GM23248 (cell line): ENCODE data around the gene RUSC2. TPM values are rescaled to one million over a fixed set of nuclear protein-coding genes. Genes with fewer than 3 reads are reported as not detected.

Experiments used
- DNase-seq: peaks from one replicate; pipeline ENCODE4 v3.0.0-alpha.2; 2015
- H2AFZ ChIP-seq: fragments of 200-600 bp; sonication (generic); 2 replicates; pipeline ENCODE4 v1.6.1; 2016; ENCODE audit warnings: antibody characterized with exemption
- H3F3A ChIP-seq: fragments of 200-600 bp; sonication (generic); 2 replicates; pipeline ENCODE4 v1.6.1; 2016; ENCODE audit warnings: mild to moderate bottlenecking, antibody characterized with exemption, mixed run types; ENCODE audit not compliant: insufficient read depth
- H3K27ac ChIP-seq: fragments of 200-600 bp; sonication (generic); 2 replicates; pipeline ENCODE4 v1.5.1; 2016; ENCODE audit warnings: mild to moderate bottlenecking
- H3K27me3 ChIP-seq: fragments of 200-600 bp; sonication (generic); replicated peaks from 2 replicates; pipeline ENCODE4 v1.6.1; 2016; ENCODE audit warnings: mild to moderate bottlenecking; ENCODE audit not compliant: insufficient read depth
- H3K36me3 ChIP-seq: fragments of 200-600 bp; sonication (generic); 2 replicates; pipeline ENCODE4 v1.6.1; 2016; ENCODE audit warnings: low read depth, mild to moderate bottlenecking
- H3K4me1 ChIP-seq: fragments of 200-600 bp; sonication (generic); 2 replicates; pipeline ENCODE4 v1.6.1; 2016; ENCODE audit warnings: mild to moderate bottlenecking; ENCODE audit not compliant: insufficient read depth
- H3K4me2 ChIP-seq: fragments of 200-600 bp; sonication (generic); one replicate; pipeline ENCODE4 v1.6.1; 2016; ENCODE audit warnings: mild to moderate bottlenecking; ENCODE audit not compliant: unreplicated experiment
- H3K4me3 ChIP-seq: fragments of 200-600 bp; sonication (generic); 2 replicates; pipeline ENCODE4 v1.5.1; 2016; ENCODE audit warnings: mild to moderate bottlenecking
- H3K79me2 ChIP-seq: fragments of 200-600 bp; sonication (generic); 2 replicates; pipeline ENCODE4 v1.6.1; 2016; ENCODE audit warnings: mild to moderate bottlenecking; ENCODE audit not compliant: insufficient read depth
- H3K9ac ChIP-seq: fragments of 200-600 bp; sonication (generic); 2 replicates; pipeline ENCODE4 v1.6.1; 2016; ENCODE audit warnings: mild to moderate bottlenecking
- H3K9me2 ChIP-seq: fragments of 200-600 bp; sonication (generic); 2 replicates; pipeline ENCODE4 v1.6.1; 2016; ENCODE audit warnings: mixed run types, mild to moderate bottlenecking, moderate library complexity; ENCODE audit not compliant: insufficient read depth
- H3K9me3 ChIP-seq: fragments of 200-600 bp; sonication (generic); one replicate; pipeline ENCODE4 v1.6.1; 2017; ENCODE audit warnings: low read depth
- H4K20me1 ChIP-seq: fragments of 200-600 bp; sonication (generic); 2 replicates; pipeline ENCODE4 v1.6.0; 2016; ENCODE audit not compliant: insufficient read depth
- EZH2 ChIP-seq: fragments of 200-600 bp; sonication (generic); IDR thresholded peaks from 2 replicates; pipeline ENCODE4 v1.6.1; 2018; ENCODE audit warnings: antibody characterized with exemption, mild to moderate bottlenecking; ENCODE audit not compliant: insufficient read depth, poor library complexity, severe bottlenecking
- EZH2phosphoT487 ChIP-seq: fragments of 200-600 bp; sonication (generic); IDR thresholded peaks from 2 replicates; pipeline ENCODE4 v1.6.1; 2018; ENCODE audit warnings: antibody characterized with exemption, moderate library complexity, mild to moderate bottlenecking, low read depth; ENCODE audit not compliant: insufficient read depth
- WGBS, 2 experiments: methylation state at CpG; one replicate each; pipeline ENCODE4 v1.1.6; 2015 to 2017; ENCODE audit warnings: low lambda C conversion rate in 2 of 2, low coverage in 1 of 2; ENCODE audit errors: missing lambda C conversion rate in 2 of 2; 5-methylcytosine and 5-hydroxymethylcytosine counted together
- in situ Hi-C: fragments of 300-500 bp; cut with MboI; formaldehyde crosslinking; loops from 2 replicates; pipeline ENCODE4 v1.15.0; 2020
- polyA plus RNA-seq: library from polyadenylated mRNA; unstranded; fragments of >200 nt; fragmentation: Nextera tagmentation; extraction: Ambion mirVana; gene quantifications from 2 replicates; pipeline ENCODE4 v1.2.1, GENCODE V29; 2016
- total RNA-seq: library from RNA; depleted of rRNA; stranded (reverse); fragments of >200 nt; shearing (Covaris generic); gene quantifications from 2 replicates; pipeline ENCODE4 v1.2.3, GENCODE V29; 2014

RUSC2 gene
- total and polyA plus RNA-seq, 2 experiments from 2014 or later: 31.7 to 74.0 TPM

GRCh38 chr9:35516479-35516878, 26.6 kb downstream of the RUSC2 start:
- peak; percentile 87 for DNase-seq
- Histone ChIP-seq H3K79me2 (peaks cover 77% of the 10 kb centered on the region), H2AFZ (no peak overlapping the region), H3K9me3 (no peaks in the 10 kb centered on the region), H3K36me3 (no peaks in the 10 kb centered on the region), H3K27me3 (no peaks in the 10 kb centered on the region), H3K27ac (peak overlapping the region; percentile 98), H3F3A (peaks cover 96% of the 10 kb centered on the region), H3K4me1 (peaks cover 98% of the 10 kb centered on the region), H4K20me1 (no peaks in the 10 kb centered on the region), H3K9me2 (no peaks in the 10 kb centered on the region), H3K9ac (peak overlapping the region; percentile 73), H3K4me3 (peak overlapping the region; percentile 50), H3K4me2 (peak overlapping the region; percentile 82)
- TF ChIP-seq EZH2phosphoT487 (no peak), EZH2 (no peak)
- in situ Hi-C loops: no loop called here
- WGBS, 2 experiments: 0 to 8% methylated on average over 1 of the region's 1 CpG

GRCh38 chr9:35517131-35517530, 27.2 kb downstream of the RUSC2 start:
- Histone ChIP-seq H3K9me3 (no peaks in the 10 kb centered on the region), H3F3A (peaks cover 96% of the 10 kb centered on the region), H3K27ac (peak overlapping the region; percentile 98), H3K9ac (peak overlapping the region; percentile 73), H4K20me1 (no peaks in the 10 kb centered on the region), H3K36me3 (no peaks in the 10 kb centered on the region), H3K4me3 (peak overlapping the region; percentile 50), H3K9me2 (no peaks in the 10 kb centered on the region), H2AFZ (no peak overlapping the region), H3K27me3 (no peaks in the 10 kb centered on the region), H3K4me2 (peak overlapping the region; percentile 82), H3K79me2 (peaks cover 78% of the 10 kb centered on the region), H3K4me1 (peaks cover 98% of the 10 kb centered on the region)
- peak; percentile 47 for DNase-seq
- in situ Hi-C loops: no loop called here
- TF ChIP-seq EZH2 (no peak), EZH2phosphoT487 (no peak)
- 0 to 1% methylated on average over 3 of the region's 3 CpGs for WGBS, 2 experiments

- in situ Hi-C loops: no loop called here
- Histone ChIP-seq H3K79me2 (peaks cover 78% of the 10 kb centered on the region), H3K36me3 (no peaks in the 10 kb centered on the region), H3K4me3 (peak overlapping the region; percentile 50; the same call in 1 of the 2 replicates), H4K20me1 (no peaks in the 10 kb centered on the region), H3K9ac (peak overlapping the region; percentile 73), H3F3A (peaks cover 96% of the 10 kb centered on the region), H2AFZ (no peak overlapping the region), H3K27me3 (no peaks in the 10 kb centered on the region), H3K4me2 (peak overlapping the region; percentile 82), H3K9me2 (no peaks in the 10 kb centered on the region), H3K4me1 (peaks cover 98% of the 10 kb centered on the region), H3K9me3 (no peaks in the 10 kb centered on the region), H3K27ac (peak overlapping the region; percentile 98)
- 65 to 66% methylated on average over 3 of the region's 3 CpGs for WGBS, 2 experiments
- DNase-seq: no peak
- TF ChIP-seq EZH2phosphoT487 (no peak), EZH2 (no peak)
Observed at GRCh38 chr9:35517552-35518224, 27.8 kb downstream of the RUSC2 start.

GRCh38 chr9:35518225-35518821, 28.4 kb downstream of the RUSC2 start:
- H3K27ac ChIP-seq: peak overlapping the region; percentile 98
- H3K9me3 ChIP-seq: no peaks in the 10 kb centered on the region
- H3K9me2 ChIP-seq: no peaks in the 10 kb centered on the region
- H3F3A ChIP-seq: peaks cover 96% of the 10 kb centered on the region
- TF ChIP-seq EZH2phosphoT487 (no peak), EZH2 (no peak)
- H2AFZ ChIP-seq: no peak overlapping the region
- peak overlapping the region; percentile 44 for H3K4me3 ChIP-seq
- in situ Hi-C loops: no loop called here
- H3K4me1 ChIP-seq: peaks cover 98% of the 10 kb centered on the region
- no peaks in the 10 kb centered on the region for H3K36me3 ChIP-seq
- peaks cover 78% of the 10 kb centered on the region for H3K79me2 ChIP-seq
- DNase-seq: peak; percentile 92
- WGBS, 2 experiments: 0 to 1% methylated on average over 4 of the region's 4 CpGs
- H4K20me1 ChIP-seq: no peaks in the 10 kb centered on the region
- peak overlapping the region; percentile 73 for H3K9ac ChIP-seq
- H3K27me3 ChIP-seq: no peaks in the 10 kb centered on the region
- H3K4me2 ChIP-seq: peak overlapping the region; percentile 82
